ENCODE data around the gene KIAA1958.

Gene KIAA1958

GRCh38 chr9:112537561-112537960 lies 50.9 kb downstream of the KIAA1958 start:
- TF ChIP-seq CTCF (IDR thresholded peaks at IDR 0.05; ENCODE audit: insufficient read depth, low read length) (no peak), REST (IDR thresholded peaks at IDR 0.05; ENCODE audit: insufficient replicate concordance, low read depth) (no peak), GABPA (IDR thresholded peaks at IDR 0.05; ENCODE audit: low read depth) (no peak), POLR2AphosphoS5 (IDR thresholded peaks at IDR 0.05; ENCODE audit: low read depth) (no peak), SPI1 (IDR thresholded peaks at IDR 0.05; ENCODE audit: borderline replicate concordance, low read depth) (no peak)
- Histone ChIP-seq H3K27me3 (ENCODE audit: insufficient read depth, poor library complexity, severe bottlenecking) (no peaks in the 10 kb centered on the region), H3K27ac (replicated peaks) (no peak overlapping the region), H3K4me3 (replicated peaks; ENCODE audit: insufficient read depth, low read length) (no peak overlapping the region)
- no peak for DNase-seq (ENCODE audit: low read depth in 1 of 2, low spot score in 1 of 2)

GRCh38 chr9:112540800-112541199 lies 54.2 kb downstream of the KIAA1958 start:
- DNase-seq (ENCODE audit: low read depth in 1 of 2, low spot score in 1 of 2): no peak
- Histone ChIP-seq H3K27me3 (ENCODE audit: insufficient read depth, poor library complexity, severe bottlenecking) (no peaks in the 10 kb centered on the region), H3K27ac (replicated peaks) (no peak overlapping the region), H3K4me3 (replicated peaks; ENCODE audit: insufficient read depth, low read length) (no peak overlapping the region)
- TF ChIP-seq REST (IDR thresholded peaks at IDR 0.05; ENCODE audit: insufficient replicate concordance, low read depth) (no peak), POLR2AphosphoS5 (IDR thresholded peaks at IDR 0.05; ENCODE audit: low read depth) (no peak), CTCF (IDR thresholded peaks at IDR 0.05; ENCODE audit: insufficient read depth, low read length) (no peak), SPI1 (IDR thresholded peaks at IDR 0.05; ENCODE audit: borderline replicate concordance, low read depth) (no peak), GABPA (IDR thresholded peaks at IDR 0.05; ENCODE audit: low read depth) (no peak)

GRCh38 chr9:112541685-112542084 lies 55.1 kb downstream of the KIAA1958 start:
- no peak overlapping the region for H3K4me3 ChIP-seq (replicated peaks; ENCODE audit: insufficient read depth, low read length)
- H3K27ac ChIP-seq (replicated peaks): no peak overlapping the region
- H3K27me3 ChIP-seq (ENCODE audit: insufficient read depth, poor library complexity, severe bottlenecking): no peaks in the 10 kb centered on the region
- TF ChIP-seq SPI1 (IDR thresholded peaks at IDR 0.05; ENCODE audit: borderline replicate concordance, low read depth): no peak
- no peak for TF ChIP-seq REST (IDR thresholded peaks at IDR 0.05; ENCODE audit: insufficient replicate concordance, low read depth)
- TF ChIP-seq POLR2AphosphoS5 (IDR thresholded peaks at IDR 0.05; ENCODE audit: low read depth): no peak
- TF ChIP-seq GABPA (IDR thresholded peaks at IDR 0.05; ENCODE audit: low read depth): no peak
- no peak for TF ChIP-seq CTCF (IDR thresholded peaks at IDR 0.05; ENCODE audit: insufficient read depth, low read length)
- no peak for DNase-seq (ENCODE audit: low read depth in 1 of 2, low spot score in 1 of 2)

All from HL-60 (cell line).